HCT116 (cell line): ENCODE results near the gene LRBA. TPM values are rescaled to one million over a fixed set of nuclear protein-coding genes. Genes with fewer than 3 reads are reported as not detected.

Source experiments
- ATAC-seq: fragments of 200-7000 bp; cut with Tn5 transposase; 2 replicates; pipeline ENCODE4 v1.9.1; 2020; ENCODE audit warnings: mild to moderate bottlenecking, moderate library complexity
- BruUV-seq: library from RNA; stranded (reverse); fragments of 400-500 nt; replicated peaks from 2 replicates; lab custom pipeline; 2021; lab: Mats Ljungman, UMichigan
- CTCF ChIA-PET: fragments of 300-600 bp; sonication (Branson Sonifier 250); formaldehyde crosslinking; loops from one replicate; lab custom pipeline; 2021; ENCODE audit warnings: antibody characterized with exemption; lab: Charles Lee
- POLR2A ChIA-PET: fragments of 300-600, 350-600 bp; sonication (Branson Sonifier 250); formaldehyde crosslinking; loops from one replicate; lab custom pipeline; 2021; ENCODE audit warnings: antibody characterized with exemption; lab: Charles Lee
- RAD21 ChIA-PET, 2 experiments: fragments of 300-600 bp; sonication (Branson Sonifier 250); formaldehyde crosslinking; loops; one replicate each; lab custom pipeline; 2023; ENCODE audit warnings: low total read pairs in 2 of 2; ENCODE audit not compliant: uncharacterized antibody in 2 of 2, unreplicated experiment in 2 of 2, low non-redundant PET in 1 of 2; lab: Charles Lee
- DNase-seq: peaks from one replicate; pipeline ENCODE4 v3.0.0-alpha.2; 2010; ENCODE audit warnings: low read depth, low spot score
- H2AFZ ChIP-seq: fragments of 200-600 bp; shearing (Covaris generic), sonication (generic); 2 replicates; pipeline ENCODE4 v1.6.1; 2017; ENCODE audit warnings: low read depth, mixed run types, mixed read lengths, antibody characterized with exemption, low read length; ENCODE audit not compliant: poor library complexity, severe bottlenecking
- H3K27ac ChIP-seq: 2 replicates; pipeline ENCODE4 v1.5.1; 2012; ENCODE audit warnings: low read depth, low read length
- H3K27me3 ChIP-seq: fragments of 200-600 bp; sonication (generic); 2 replicates; pipeline ENCODE4 v1.6.1; 2016; ENCODE audit warnings: mixed run types, low read length, mixed read lengths; ENCODE audit not compliant: insufficient read depth
- H3K36me3 ChIP-seq, 2 experiments: fragments of 200-500 bp in 1 of 2; fragments of 200-600 bp in 1 of 2; sonication (Bioruptor generic) in 1 of 2; sonication (generic) in 1 of 2; 2 replicates each; pipeline versions ENCODE4 v1.5.1 to v1.6.1; 2014 to 2016; ENCODE audit warnings: low read length in 2 of 2, inconsistent platforms in 1 of 2, mixed read lengths in 1 of 2, mixed run types in 1 of 2; ENCODE audit not compliant: insufficient read depth in 2 of 2, control insufficient read depth in 1 of 2
- H3K4me1 ChIP-seq, 2 experiments: fragments of 200-600 bp in 1 of 2; sonication (generic) in 1 of 2; 2 replicates each; pipeline versions ENCODE4 v1.5.1 to v1.6.1; 2012 to 2017; ENCODE audit warnings: low read length in 2 of 2, inconsistent platforms in 1 of 2, mild to moderate bottlenecking in 1 of 2, mixed read lengths in 1 of 2, mixed run types in 1 of 2, moderate library complexity in 1 of 2; ENCODE audit not compliant: insufficient read depth in 2 of 2, control insufficient read depth in 1 of 2
- H3K4me2 ChIP-seq: fragments of 200-600 bp; sonication (generic); 2 replicates; pipeline ENCODE4 v1.6.1; 2017; ENCODE audit warnings: mixed run types, low read length, mixed read lengths
- H3K4me3 ChIP-seq, 2 experiments: fragments of 200-600 bp in 1 of 2; sonication (generic) in 1 of 2; replicated peaks in 1 of 2; 2 replicates each; pipeline ENCODE4 v1.5.1; 2011 to 2016; ENCODE audit warnings: low read length in 2 of 2, control low read depth in 1 of 2, low read depth in 1 of 2, mild to moderate bottlenecking in 1 of 2, mixed read lengths in 1 of 2, mixed run types in 1 of 2
- H3K79me2 ChIP-seq: fragments of 200-600 bp; sonication (generic); 2 replicates; pipeline ENCODE4 v1.6.1; 2017; ENCODE audit warnings: mild to moderate bottlenecking, mixed run types, low read length, moderate library complexity, mixed read lengths; ENCODE audit not compliant: insufficient read depth
- H3K9ac ChIP-seq: fragments of 200-600 bp; sonication (generic); 2 replicates; pipeline ENCODE4 v1.6.1; 2016; ENCODE audit warnings: low read length, mixed read lengths
- H3K9me2 ChIP-seq: fragments of 200-600 bp; sonication (generic), shearing (Covaris generic); 2 replicates; pipeline ENCODE4 v1.6.1; 2017; ENCODE audit warnings: mixed run types, mild to moderate bottlenecking, moderate library complexity; ENCODE audit not compliant: insufficient read depth
- H3K9me3 ChIP-seq, 2 experiments: fragments of 200-500 bp in 1 of 2; fragments of 200-600 bp in 1 of 2; sonication (Bioruptor generic) in 1 of 2; sonication (generic) in 1 of 2; 2 replicates each; pipeline ENCODE4 v1.6.1; 2014 to 2017; ENCODE audit warnings: low read length in 2 of 2, mixed read lengths in 2 of 2, inconsistent platforms in 1 of 2, low read depth in 1 of 2, mild to moderate bottlenecking in 1 of 2, mixed run types in 1 of 2, moderate library complexity in 1 of 2; ENCODE audit not compliant: control insufficient read depth in 1 of 2, insufficient read depth in 1 of 2
- H4K20me1 ChIP-seq: fragments of 200-600 bp; sonication (generic), shearing (Covaris generic); 2 replicates; pipeline ENCODE4 v1.6.1; 2017; ENCODE audit warnings: mixed run types, mild to moderate bottlenecking, moderate library complexity; ENCODE audit not compliant: insufficient read depth
- ATF3 ChIP-seq: IDR thresholded peaks from 2 replicates; pipeline ENCODE4 v1.6.1; 2012
- CEBPB ChIP-seq: IDR thresholded peaks from 2 replicates; pipeline ENCODE4 v1.6.1; 2012; ENCODE audit warnings: low read depth
- EGR1 ChIP-seq: IDR thresholded peaks from 2 replicates; pipeline ENCODE4 v1.6.1; 2012; ENCODE audit warnings: low read depth
- EZH2 ChIP-seq: fragments of 200-600 bp; sonication (generic); IDR thresholded peaks from 2 replicates; pipeline ENCODE4 v1.6.1; 2017; ENCODE audit warnings: antibody characterized with exemption, mixed run types
- FOSL1 ChIP-seq: IDR thresholded peaks from 2 replicates; pipeline ENCODE4 v1.6.1; 2012; ENCODE audit warnings: low read depth
- MAX ChIP-seq: IDR thresholded peaks from 2 replicates; pipeline ENCODE4 v1.6.1; 2012
- POLR2A ChIP-seq: IDR thresholded peaks from 2 replicates; pipeline ENCODE4 v1.7.0; 2011; ENCODE audit warnings: borderline replicate concordance; ENCODE audit not compliant: insufficient read depth, insufficient read length; ENCODE audit errors: extremely low read depth
- REST ChIP-seq: IDR thresholded peaks from 2 replicates; pipeline ENCODE4 v1.6.1; 2012; ENCODE audit warnings: low read depth
- SRF ChIP-seq: IDR thresholded peaks from 2 replicates; pipeline ENCODE4 v1.6.1; 2012; ENCODE audit warnings: low read depth
- TCF7L2 ChIP-seq: IDR thresholded peaks from 2 replicates; pipeline ENCODE4 v1.7.0; 2011; ENCODE audit warnings: borderline replicate concordance, inconsistent platforms; ENCODE audit not compliant: insufficient read depth, insufficient read length; ENCODE audit errors: extremely low read depth
- YY1 ChIP-seq: IDR thresholded peaks from 2 replicates; pipeline ENCODE4 v1.6.1; 2011; ENCODE audit warnings: low read length, low read depth, moderate library complexity, mild to moderate bottlenecking; ENCODE audit not compliant: insufficient replicate concordance; ENCODE audit errors: extremely low read depth
- intact Hi-C: fragments of 100-400 bp; cut with micrococcal nuclease; formaldehyde crosslinking; loops from 2 replicates; pipeline ENCODE4 v1.10.0; 2022
- total RNA-seq: library from RNA; stranded (reverse); gene quantifications from one replicate; pipeline ENCODE4 v1.2.1, GENCODE V29; 2021; ENCODE audit not compliant: unreplicated experiment
- TF ChIP-seq, protein P1 (sequence below): IDR thresholded peaks from 2 replicates; pipeline ENCODE4 v1.6.1; 2011; ENCODE audit warnings: mild to moderate bottlenecking, low read length, moderate library complexity; ENCODE audit not compliant: insufficient replicate concordance; ENCODE audit errors: extremely low read depth

LRBA gene
- total RNA-seq, 1 experiment from 2014 or later = 79.8 TPM

- no peak for TF ChIP-seq REST
- no peak for TF ChIP-seq YY1
- no peak for TF ChIP-seq EZH2
These were observed 275.5 kb downstream of the LRBA start (continued) for GRCh38 chr4:150739591-150739990.

DNA sequence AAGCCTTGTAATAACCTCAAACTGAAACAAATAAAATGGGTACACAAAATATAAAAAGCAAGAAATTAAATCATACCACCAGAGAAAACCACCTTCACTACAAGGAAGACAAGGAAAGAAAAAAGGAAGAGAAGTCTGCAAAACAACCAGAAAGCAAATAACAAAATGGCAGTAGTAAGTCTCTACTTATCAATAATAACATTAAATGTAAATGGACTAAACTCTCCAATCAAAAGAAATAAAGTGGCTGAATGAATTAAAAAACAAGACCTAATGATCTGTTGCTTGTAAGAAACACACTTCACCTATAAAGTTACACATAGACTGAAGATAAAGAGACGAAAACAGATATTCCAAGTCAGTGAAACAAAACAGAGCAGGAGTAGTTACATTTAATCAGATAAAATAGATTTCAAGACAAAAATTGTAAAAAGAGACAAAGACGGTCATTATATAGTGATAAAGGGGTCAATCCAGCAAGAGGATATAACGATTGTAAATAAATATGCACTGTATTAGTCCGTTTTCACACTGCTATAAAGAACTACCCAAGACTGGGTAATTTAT is 289.0 kb downstream of the LRBA start:
- POLR2A ChIA-PET = no interaction called here
- H3K4me3 ChIP-seq = no peak overlapping the region

More for the DNA sequence above, 289.0 kb downstream of the LRBA start:
- Histone ChIP-seq H3K27me3 (no peaks in the 10 kb centered on the region), H3K4me2 (no peak overlapping the region), H3K9me3 (no peaks in the 10 kb centered on the region), H3K9ac (no peak overlapping the region), H3K27ac (no peak overlapping the region), H4K20me1 (no peaks in the 10 kb centered on the region), H3K36me3 (no peaks in the 10 kb centered on the region; a peak in 1 of 4 replicates), H2AFZ (no peak overlapping the region), H3K9me2 (no peaks in the 10 kb centered on the region), H3K4me1 (no peaks in the 10 kb centered on the region), H3K79me2 (no peaks in the 10 kb centered on the region)
- ChIA-PET CTCF (no interaction called here), RAD21 (no interaction called here)
- intact Hi-C loops = no loop called here
- ATAC-seq (no peak), DNase-seq (no peak)
- TF ChIP-seq MAX (no peak), CEBPB (no peak), SRF (no peak), REST (no peak), POLR2A (no peak), ATF3 (no peak), TCF7L2 (no peak), FOSL1 (no peak), EGR1 (no peak)
- TF ChIP-seq, protein P1, sequence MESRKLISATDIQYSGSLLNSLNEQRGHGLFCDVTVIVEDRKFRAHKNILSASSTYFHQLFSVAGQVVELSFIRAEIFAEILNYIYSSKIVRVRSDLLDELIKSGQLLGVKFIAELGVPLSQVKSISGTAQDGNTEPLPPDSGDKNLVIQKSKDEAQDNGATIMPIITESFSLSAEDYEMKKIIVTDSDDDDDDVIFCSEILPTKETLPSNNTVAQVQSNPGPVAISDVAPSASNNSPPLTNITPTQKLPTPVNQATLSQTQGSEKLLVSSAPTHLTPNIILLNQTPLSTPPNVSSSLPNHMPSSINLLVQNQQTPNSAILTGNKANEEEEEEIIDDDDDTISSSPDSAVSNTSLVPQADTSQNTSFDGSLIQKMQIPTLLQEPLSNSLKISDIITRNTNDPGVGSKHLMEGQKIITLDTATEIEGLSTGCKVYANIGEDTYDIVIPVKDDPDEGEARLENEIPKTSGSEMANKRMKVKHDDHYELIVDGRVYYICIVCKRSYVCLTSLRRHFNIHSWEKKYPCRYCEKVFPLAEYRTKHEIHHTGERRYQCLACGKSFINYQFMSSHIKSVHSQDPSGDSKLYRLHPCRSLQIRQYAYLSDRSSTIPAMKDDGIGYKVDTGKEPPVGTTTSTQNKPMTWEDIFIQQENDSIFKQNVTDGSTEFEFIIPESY = no peak
- no TSS peak for BruUV-seq
